ENCODE measurements around the gene WSB2. TPM values are rescaled to one million over a fixed set of nuclear protein-coding genes. Genes with fewer than 3 reads are reported as not detected.

Gene WSB2
- total and polyA plus RNA-seq, 2 experiments from 2014 or later: 31.7 to 38.0 TPM

DNA sequence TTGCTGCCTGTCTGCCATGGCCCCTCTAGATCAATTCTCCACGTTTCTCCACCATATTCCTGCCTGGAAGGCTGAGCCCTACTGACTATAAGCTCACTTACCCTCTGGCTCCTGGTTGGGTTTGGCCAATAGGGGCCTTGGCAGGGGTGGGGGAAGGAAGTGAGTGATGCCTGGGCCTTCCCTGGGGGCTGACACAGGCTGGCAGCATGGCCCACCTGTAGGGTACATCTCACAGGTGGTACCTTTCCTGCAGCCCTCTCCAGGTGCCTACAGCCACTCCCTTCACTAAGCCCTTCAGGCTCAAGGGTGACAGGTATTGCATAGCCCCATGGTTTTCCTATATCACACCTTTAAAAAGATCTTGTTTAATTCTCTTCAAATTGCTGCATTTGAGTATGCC, 40.9 kb downstream of the WSB2 start:
- no peak for DNase-seq (ENCODE audit: low read depth in 1 of 2, low spot score in 1 of 2)
- peaks cover 19% of the 10 kb centered on the region for H3K36me3 ChIP-seq

DNA sequence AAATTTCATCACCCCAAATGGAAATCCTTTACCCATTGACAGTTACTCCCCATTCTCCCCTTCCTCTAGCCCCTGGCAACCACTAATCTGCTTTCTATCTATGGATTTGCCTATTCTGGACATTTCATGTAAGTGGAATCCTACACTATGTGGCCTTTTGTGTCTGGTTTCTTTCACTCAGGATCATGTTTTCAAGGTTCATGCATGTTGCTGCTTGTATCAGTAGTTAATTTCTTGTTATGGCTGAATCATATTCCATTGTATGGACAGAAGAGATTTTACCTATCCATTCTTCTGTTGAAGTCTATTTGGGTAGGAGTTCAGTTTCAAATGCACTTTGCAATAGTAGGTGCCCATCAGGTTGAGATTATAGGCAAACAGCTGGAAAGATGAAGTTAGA, 43.1 kb downstream of the WSB2 start:
- no peaks in the 10 kb centered on the region for H3K9me3 ChIP-seq (ENCODE audit: low read depth)
- H3K27me3 ChIP-seq: no peaks in the 10 kb centered on the region
- H3K4me3 ChIP-seq: no peak overlapping the region
- no peak for DNase-seq (ENCODE audit: low read depth in 1 of 2, low spot score in 1 of 2)
- TF ChIP-seq, protein P1, sequence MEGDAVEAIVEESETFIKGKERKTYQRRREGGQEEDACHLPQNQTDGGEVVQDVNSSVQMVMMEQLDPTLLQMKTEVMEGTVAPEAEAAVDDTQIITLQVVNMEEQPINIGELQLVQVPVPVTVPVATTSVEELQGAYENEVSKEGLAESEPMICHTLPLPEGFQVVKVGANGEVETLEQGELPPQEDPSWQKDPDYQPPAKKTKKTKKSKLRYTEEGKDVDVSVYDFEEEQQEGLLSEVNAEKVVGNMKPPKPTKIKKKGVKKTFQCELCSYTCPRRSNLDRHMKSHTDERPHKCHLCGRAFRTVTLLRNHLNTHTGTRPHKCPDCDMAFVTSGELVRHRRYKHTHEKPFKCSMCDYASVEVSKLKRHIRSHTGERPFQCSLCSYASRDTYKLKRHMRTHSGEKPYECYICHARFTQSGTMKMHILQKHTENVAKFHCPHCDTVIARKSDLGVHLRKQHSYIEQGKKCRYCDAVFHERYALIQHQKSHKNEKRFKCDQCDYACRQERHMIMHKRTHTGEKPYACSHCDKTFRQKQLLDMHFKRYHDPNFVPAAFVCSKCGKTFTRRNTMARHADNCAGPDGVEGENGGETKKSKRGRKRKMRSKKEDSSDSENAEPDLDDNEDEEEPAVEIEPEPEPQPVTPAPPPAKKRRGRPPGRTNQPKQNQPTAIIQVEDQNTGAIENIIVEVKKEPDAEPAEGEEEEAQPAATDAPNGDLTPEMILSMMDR (IDR thresholded peaks at IDR 0.05; ENCODE audit: low read depth, low read length): no peak
- H3K36me3 ChIP-seq: peaks cover 15% of the 10 kb centered on the region
- no peak overlapping the region for H3K27ac ChIP-seq
- H3K4me1 ChIP-seq (ENCODE audit: low read depth): peaks cover 9% of the 10 kb centered on the region

More for the DNA sequence above, 40.9 kb downstream of the WSB2 start:
- no peak overlapping the region for H3K27ac ChIP-seq
- TF ChIP-seq, protein P1 (IDR thresholded peaks at IDR 0.05; ENCODE audit: low read depth, low read length): no peak
- H3K4me3 ChIP-seq: no peak overlapping the region
- no peaks in the 10 kb centered on the region for H3K27me3 ChIP-seq
- peaks cover 9% of the 10 kb centered on the region for H3K4me1 ChIP-seq (ENCODE audit: low read depth)
- no peaks in the 10 kb centered on the region for H3K9me3 ChIP-seq (ENCODE audit: low read depth)

DNA sequence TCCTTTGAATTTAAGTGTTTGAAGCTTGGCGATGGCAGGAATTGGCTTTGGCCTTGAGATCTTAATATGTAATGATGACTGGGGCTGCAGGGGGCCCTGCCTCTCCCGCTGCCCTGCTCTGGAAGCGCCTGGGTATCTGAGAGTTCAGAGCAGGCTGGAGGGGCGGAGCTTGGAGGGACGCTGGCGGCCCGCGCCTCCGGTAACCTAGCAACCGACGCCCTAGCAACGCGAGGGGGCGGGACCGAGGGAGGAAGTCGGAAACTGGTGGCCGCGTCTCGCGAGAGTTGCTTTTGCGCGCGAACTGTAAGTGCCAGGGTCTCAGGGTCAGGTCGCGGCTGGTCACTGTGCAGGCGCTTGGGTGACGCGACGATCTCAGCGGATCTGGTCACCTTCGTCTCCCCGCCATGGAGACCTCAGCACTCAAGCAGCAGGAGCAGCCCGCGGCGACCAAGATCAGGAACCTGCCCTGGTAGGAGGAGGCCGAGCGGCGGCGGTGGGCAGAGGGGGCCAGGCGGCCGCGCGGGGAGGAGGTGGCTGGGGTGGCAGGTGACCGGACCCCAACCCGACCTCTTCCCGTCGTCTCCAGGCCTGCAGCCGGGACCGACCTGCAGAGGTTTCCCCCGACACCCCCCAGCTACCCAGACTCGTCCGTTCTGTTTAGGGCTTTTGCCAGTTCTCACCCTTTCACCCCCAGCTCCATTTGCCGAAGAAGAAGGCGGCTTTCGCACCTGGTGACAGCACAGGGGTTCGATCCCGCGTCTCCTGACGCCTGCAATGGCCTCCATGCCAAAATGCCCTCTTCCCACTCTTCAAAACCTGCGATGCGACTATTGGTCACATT, 44.3 kb downstream of the WSB2 start, which contains the start of gene RFC5:
RFC5 (plus strand) TSS at position 280 of the 841 bp plus-strand sequence; CDS start at position 405, 125 bp downstream.
- peaks cover 10% of the 10 kb centered on the region for H3K36me3 ChIP-seq
- peaks cover 9% of the 10 kb centered on the region for H3K4me1 ChIP-seq (ENCODE audit: low read depth)
- H3K4me3 ChIP-seq: peak within 1 kb of the TSS; percentile 75
- DNase-seq (ENCODE audit: low read depth in 1 of 2, low spot score in 1 of 2): peak; percentile 98 to 100
- H3K9me3 ChIP-seq (ENCODE audit: low read depth): no peaks in the 10 kb centered on the region
- no peaks in the 10 kb centered on the region for H3K27me3 ChIP-seq
- H3K27ac ChIP-seq: no peak within 1 kb of the TSS
- TF ChIP-seq, protein P1 (IDR thresholded peaks at IDR 0.05; ENCODE audit: low read depth, low read length): no peak

DNA sequence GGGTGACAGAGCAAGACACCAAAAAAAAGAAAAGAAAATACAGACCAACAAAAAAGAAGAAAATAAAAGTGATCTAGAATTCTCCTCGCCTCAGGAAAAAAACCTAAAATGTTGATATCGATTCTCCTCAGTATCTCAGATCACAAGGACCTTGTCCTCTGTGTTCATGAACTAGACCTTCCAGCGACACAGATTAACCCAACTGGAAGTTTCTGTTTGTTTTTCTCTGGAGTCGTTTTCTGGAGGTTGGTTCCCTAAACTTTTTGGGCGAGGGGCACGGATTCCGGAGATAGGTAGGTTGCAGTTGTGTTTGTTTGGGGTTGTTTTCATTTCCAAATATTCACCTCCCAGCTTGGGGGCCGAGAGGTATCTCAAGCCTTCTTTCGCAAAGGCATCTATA, 45.0 kb downstream of the WSB2 start:
- Histone ChIP-seq H3K27ac (no peak overlapping the region), H3K4me1 (ENCODE audit: low read depth) (peaks cover 9% of the 10 kb centered on the region), H3K27me3 (no peaks in the 10 kb centered on the region), H3K4me3 (no peak overlapping the region), H3K9me3 (ENCODE audit: low read depth) (no peaks in the 10 kb centered on the region), H3K36me3 (peaks cover 10% of the 10 kb centered on the region)
- TF ChIP-seq, protein P1 (IDR thresholded peaks at IDR 0.05; ENCODE audit: low read depth, low read length): no peak
- no peak for DNase-seq (ENCODE audit: low read depth in 1 of 2, low spot score in 1 of 2)

DNA sequence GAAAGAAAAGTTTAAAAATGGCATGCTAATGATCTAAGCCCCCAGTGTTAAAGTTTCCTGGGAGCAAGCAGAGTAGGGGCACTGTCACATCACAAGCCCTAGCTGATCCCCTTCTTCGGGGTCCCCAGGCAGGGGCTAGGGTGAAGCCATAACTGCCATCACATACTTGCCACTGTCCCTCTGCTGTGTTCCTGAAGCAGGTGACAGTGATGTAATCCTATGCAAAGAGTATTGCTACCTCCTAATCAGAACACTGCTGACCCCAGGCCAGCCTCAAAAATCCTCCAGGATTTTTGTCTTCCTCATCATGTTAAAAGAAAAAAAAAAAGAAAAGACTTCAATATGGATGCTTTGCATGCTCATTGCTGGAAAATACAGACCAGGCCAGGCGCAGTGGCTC, 45.7 kb downstream of the WSB2 start:
- Histone ChIP-seq H3K4me3 (no peak overlapping the region), H3K4me1 (ENCODE audit: low read depth) (peaks cover 9% of the 10 kb centered on the region), H3K36me3 (peaks cover 10% of the 10 kb centered on the region), H3K27ac (no peak overlapping the region), H3K9me3 (ENCODE audit: low read depth) (no peaks in the 10 kb centered on the region), H3K27me3 (no peaks in the 10 kb centered on the region)
- TF ChIP-seq, protein P1 (IDR thresholded peaks at IDR 0.05; ENCODE audit: low read depth, low read length): no peak
- no peak for DNase-seq (ENCODE audit: low read depth in 1 of 2, low spot score in 1 of 2)
